ENCODE measurements around the gene SLC7A1.
"Not testable (repeated sequence)": the region's sequence is repeated elsewhere in the genome, so short reads cannot be mapped to it uniquely, and the experiment has no call there.

The SLC7A1 gene

DNA sequence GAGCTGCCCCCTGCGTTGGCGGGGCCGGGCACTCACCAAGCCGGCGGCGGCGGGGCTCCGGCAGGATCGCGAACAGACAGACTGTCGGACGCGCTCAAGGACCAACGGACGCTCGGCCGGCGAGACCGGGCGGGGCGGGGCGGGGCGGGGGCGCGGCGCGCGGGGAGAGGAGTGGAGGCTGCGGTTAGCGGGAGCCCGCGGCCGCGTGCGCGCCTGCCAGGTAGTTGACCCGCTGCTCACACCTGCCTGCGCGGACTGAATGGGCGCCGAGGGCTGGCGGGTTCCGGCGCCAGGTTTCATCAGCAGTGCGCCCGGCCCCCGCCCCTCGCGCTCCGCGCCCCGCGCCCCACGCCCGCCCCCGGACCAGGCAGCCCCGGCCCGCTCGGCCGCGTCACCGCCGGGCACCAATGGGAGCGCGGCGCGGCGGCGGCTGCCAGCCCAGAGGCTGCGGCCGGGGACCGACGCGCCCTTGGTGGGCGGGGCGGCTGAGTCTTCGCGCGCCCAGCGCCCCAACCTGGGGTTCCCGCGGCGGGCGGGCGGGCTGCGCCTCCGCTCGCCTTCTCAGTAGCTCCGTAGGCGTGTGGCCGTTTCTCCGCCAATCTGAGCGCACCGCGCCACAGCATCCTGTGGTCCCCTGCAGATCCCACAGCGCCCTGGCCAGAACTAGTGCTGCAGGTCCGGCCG lies at the start of gene SLC7A1:
TSS of gene SLC7A1 (minus strand) at position 309 of the 684 bp plus-strand sequence. CDS start 59,500 bp downstream, outside the sequence.
- DNase-seq, result peak; percentile 81

DNA sequence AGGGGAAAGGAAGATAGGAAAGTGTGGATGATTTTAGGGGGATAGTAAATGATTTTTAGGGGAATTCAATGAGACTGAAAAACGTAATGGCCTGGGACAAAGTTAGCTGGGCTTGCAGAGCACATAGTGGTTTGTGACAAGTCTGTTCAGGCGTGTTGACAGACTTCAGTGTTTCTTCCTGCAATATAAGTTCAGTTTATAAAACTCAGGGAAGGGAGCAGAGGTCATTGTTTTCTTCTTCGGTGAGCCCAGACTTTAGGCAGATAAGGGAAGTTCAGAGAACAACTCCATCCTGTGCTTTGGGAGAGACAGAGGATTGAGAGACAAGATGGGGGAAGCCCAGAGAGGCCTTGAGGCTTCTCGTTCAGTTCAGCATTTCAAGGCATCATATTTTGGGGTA lies 45.2 kb upstream of the SLC7A1 start:
- no peak for DNase-seq

- not testable (repeated sequence) for DNase-seq
Measured at GRCh38 chr13:29636831-29637230, 41.3 kb upstream of the SLC7A1 start.

GRCh38 chr13:29624997-29625396 lies 29.5 kb upstream of the SLC7A1 start:
- no peak for DNase-seq

GRCh38 chr13:29621841-29622240 lies 26.4 kb upstream of the SLC7A1 start:
- DNase-seq, result peak; percentile 12

GRCh38 chr13:29621051-29621800 lies 25.7 kb upstream of the SLC7A1 start:
- peak; percentile 55 for DNase-seq

GRCh38 chr13:29619995-29620394 lies 24.5 kb upstream of the SLC7A1 start:
- DNase-seq, result peak; percentile 45

GRCh38 chr13:29613101-29613500 lies 17.6 kb upstream of the SLC7A1 start:
- DNase-seq, result no peak

DNA sequence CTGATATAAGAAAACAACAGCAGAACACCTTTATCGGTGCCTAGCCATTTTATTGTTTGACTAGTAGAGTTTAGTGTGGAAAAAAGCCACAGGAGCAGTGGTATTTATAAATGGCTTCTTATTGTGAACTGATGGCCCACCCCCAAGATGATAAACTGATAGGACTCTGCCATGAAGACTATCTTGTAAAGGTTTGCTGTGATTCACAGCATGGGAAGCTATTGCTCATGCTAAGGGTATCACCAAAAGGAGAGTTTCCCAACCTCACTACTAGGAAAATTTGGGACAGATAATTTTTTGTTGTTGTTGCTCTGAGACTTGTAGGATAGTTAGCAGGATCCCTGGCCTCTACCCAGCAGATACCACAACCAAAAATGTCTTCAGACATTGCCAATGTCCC lies 12.0 kb upstream of the SLC7A1 start:
- no peak for DNase-seq

DNA sequence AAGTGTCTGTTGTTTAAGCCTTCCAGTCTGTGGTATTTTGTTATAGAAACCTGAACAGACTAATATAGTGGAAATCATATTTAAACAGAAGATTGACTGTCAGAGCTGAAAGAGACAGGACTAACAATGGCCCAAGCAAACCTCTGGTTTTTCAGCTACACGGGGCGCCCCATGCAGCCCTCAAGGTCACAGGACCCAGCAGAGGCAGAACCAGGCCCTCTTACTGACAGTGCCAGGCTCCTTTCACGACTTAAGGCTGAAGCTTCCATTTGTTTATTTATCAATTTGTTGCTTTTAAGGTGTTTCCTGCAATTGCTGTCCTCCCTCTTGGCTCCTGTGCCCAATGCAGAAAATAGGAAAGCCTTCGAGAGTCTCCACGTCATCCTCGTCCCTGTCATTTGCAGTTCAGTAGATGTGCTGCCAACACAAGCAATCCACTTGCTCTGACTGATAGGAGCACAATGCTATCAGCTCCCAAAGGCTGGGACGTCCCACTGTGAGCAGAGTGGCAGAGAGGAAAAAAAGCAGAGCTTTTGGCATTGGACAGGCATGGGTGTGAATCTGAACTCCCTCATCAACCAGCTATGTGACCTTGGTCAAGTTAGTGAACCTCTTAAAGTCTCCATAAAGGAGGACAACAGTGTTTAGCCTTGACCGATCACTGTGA lies 10.5 kb upstream of the SLC7A1 start:
- no peak for DNase-seq

GRCh38 chr13:29598321-29598720 lies 2.8 kb upstream of the SLC7A1 start:
- DNase-seq, result no peak

GRCh38 chr13:29597706-29598105 lies 2.2 kb upstream of the SLC7A1 start:
- DNase-seq, result no peak

DNA sequence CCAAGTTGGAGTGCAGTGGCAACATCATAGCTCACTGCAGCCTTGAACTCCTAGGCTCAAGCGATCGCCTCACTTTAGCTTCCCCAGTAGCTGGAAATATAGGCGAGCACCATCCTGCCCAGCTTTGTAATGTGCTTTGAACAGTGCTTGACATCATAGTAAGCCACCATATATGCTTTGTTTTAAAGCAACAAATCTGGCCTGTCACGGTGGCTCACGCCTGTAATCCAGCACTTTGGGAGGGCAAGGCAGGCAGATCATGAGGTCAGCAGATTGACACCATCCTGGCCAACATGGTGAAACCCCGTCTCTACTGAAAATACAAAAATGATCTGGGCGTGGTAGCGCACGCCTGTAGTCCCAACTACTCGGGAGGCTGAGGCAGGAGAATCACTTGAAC lies 1.8 kb upstream of the SLC7A1 start:
- DNase-seq, result no peak

GRCh38 chr13:29596064-29596418 lies 553 bp upstream of the SLC7A1 start:
- no peak for DNase-seq

DNA sequence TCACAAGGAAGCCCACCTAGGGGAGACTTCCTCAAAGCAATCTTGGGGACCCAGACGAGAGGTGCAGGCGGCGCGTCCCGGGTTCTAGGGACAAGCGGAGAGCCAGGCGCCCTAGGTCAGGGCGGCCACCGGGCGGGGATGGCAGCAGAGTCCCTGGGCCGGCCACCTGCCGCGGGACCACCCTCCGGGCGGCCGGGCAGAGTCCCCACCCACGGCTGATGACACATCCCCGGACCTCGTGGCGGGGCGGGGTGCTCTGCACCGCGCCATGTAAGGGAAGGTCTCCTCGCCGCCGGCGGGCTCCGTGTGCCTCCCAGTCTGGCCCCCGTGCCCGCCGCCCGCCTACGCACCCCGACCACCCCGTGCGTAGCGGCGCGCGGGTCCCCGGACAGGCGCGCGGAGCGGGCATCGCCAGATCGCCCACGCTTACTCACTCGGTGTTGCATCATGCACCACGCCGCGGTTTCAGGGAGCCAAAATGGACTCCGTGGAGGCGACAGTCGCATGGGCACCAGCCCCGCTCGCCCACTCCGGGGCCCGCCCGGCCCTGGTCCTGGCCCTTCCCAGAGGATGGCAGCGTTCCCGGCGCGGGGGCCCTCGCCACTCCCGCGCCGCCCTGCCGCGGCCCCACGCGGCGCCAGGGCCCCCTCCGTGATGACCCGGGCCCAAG lies 643 bp downstream of the SLC7A1 start:
- DNase-seq, result peak; percentile 50

- DNase-seq, result peak; percentile 79
Measured at GRCh38 chr13:29594303-29594709, 1.2 kb downstream of the SLC7A1 start.

DNA sequence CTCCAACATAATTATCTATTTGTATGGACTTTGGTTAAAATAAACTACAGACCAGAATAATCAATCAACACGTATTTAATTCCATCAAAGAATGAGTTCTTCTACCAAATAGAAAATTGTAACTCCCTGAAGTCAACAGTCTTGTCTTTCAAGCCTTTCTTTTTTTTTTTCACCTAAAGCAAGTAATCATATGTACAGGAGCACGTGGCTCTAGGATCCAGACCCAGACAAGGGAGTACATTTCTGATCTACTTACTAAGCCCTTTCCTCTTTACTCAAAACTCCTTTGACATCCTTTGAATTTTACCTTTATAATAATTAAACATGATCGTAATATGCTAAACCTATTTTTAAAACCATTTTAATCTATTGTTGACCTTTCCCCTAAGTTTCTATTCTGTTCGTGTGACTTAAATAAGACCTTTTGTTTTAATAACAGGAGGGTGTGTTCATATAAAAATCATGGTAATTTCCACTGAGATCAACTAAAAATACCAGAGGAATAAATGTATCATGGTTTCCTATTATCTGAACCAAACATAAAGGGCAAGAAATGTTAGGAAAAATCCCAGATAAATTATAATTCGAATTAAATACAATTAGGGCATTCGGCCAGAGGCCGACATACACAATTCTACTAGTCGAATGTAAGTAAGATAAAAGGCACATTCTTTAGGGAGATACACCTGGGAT lies 1.7 kb downstream of the SLC7A1 start:
- DNase-seq, result no peak

DNA sequence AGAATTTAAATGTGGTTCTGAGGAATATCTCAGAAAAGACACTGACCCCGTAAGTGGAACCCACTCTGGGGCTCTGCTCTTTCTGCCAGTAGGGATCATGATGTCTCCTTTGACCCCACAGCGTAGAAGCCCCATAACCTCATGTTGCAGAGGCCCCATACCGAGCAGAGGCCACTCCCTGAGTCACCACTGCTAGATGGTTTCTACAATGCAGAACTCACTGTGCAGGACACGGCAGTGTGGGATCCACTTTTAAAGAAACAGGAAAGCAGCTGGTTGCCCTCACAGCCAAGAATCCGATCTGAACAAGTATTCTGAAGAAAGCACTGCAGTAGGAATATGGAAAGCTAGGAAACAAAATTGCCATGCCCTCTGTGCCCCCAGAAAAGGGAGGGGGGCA lies 4.2 kb downstream of the SLC7A1 start:
- peak; percentile 53 for DNase-seq

GRCh38 chr13:29589967-29590366 lies 5.5 kb downstream of the SLC7A1 start:
- no peak for DNase-seq

GRCh38 chr13:29589234-29589633 lies 6.3 kb downstream of the SLC7A1 start:
- DNase-seq, result peak; percentile 9

DNA sequence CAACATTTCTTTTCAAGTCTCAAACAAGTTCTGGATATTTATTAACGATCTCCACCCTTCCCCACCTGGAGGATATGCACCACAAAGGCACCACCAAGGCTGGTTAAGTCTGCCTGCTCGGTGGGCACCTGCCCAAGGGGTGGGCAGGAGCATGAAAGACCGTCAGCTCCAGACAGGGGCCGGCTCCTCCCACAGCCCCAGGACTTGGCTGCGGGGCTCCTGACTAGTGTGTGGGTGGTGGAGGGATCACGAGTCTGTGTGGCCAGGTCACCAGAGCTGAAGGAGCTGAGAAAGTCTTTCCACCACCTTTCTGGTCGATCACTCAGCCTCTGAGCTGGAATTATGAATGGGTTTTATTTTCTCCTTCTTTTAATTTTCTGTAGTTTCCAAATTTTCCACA lies 7.8 kb downstream of the SLC7A1 start:
- DNase-seq, result no peak

DNA sequence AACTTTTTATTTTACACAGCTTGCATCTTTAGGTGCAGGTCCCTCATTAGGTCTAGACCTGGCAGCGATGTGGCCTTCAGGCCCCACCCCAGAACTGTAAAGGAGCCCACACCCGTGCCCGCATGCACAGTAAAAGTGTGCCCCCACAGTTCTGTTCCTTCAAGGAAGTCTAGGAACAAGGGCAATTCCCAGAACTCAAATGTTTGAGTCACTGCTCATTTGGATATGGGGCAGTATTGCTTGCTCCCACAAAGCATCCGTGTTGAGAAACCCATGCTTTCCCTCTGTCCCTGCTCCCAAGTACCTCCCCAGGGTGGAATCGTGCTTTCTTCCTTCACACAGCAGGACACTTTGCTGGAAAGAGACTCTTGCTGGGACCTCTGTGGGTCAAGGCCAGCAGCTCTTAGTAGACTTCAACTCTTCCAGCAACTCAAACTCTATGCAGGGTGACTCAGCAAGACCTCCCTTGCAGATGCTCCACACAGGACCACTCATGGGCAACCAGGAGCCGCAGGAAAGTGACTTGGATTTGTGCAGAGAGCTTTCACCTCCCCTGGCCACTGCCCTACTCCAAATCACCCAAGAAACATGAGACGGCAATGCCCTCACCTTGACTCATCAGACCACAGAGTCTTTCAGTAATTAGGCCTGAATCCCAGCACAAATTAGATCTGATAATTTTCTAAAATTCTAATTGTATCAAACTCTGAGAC lies 12.3 kb downstream of the SLC7A1 start:
- peak; percentile 65 for DNase-seq

Data from HCEC 1CT (cell line).